WTC11 (cell line): ENCODE measurements around the gene ACTN1.

Experiments
- ARID4B ChIP-seq: sonication (generic); formaldehyde crosslinking; IDR thresholded peaks from 2 replicates; pipeline ENCODE4 v1.8.0; 2023; ENCODE audit warnings: missing genetic modification reagents, mild to moderate bottlenecking, borderline replicate concordance
- ATF2 ChIP-seq: sonication (generic); formaldehyde crosslinking; IDR thresholded peaks from 2 replicates; pipeline ENCODE4 v1.8.1; 2022; ENCODE audit warnings: low read depth, missing genetic modification reagents, borderline replicate concordance
- ATF6 ChIP-seq: sonication (generic); formaldehyde crosslinking; IDR thresholded peaks from 2 replicates; pipeline ENCODE4 v1.8.1; 2023; ENCODE audit warnings: mild to moderate bottlenecking, missing genetic modification reagents
- CTCF ChIP-seq: fragments of 200-600 bp; IDR thresholded peaks from 2 replicates; pipeline ENCODE4 v1.8.0; 2022; ENCODE audit warnings: antibody characterized with exemption
- ELF4 ChIP-seq: sonication (generic); formaldehyde crosslinking; IDR thresholded peaks from 2 replicates; pipeline ENCODE4 v1.8.1; 2022; ENCODE audit warnings: low read depth, mild to moderate bottlenecking, moderate library complexity, missing genetic modification reagents
- ESRRA ChIP-seq: sonication (generic); formaldehyde crosslinking; IDR thresholded peaks from 2 replicates; pipeline ENCODE4 v1.8.1; 2022; ENCODE audit warnings: mild to moderate bottlenecking, missing genetic modification reagents, borderline replicate concordance
- ETV6 ChIP-seq: sonication (generic); formaldehyde crosslinking; IDR thresholded peaks from 2 replicates; pipeline ENCODE4 v1.8.1; 2022; ENCODE audit warnings: mild to moderate bottlenecking, missing genetic modification reagents
- IRF1 ChIP-seq: sonication (generic); formaldehyde crosslinking; IDR thresholded peaks from 2 replicates; pipeline ENCODE4 v1.8.0; 2023; ENCODE audit warnings: missing genetic modification reagents
- NFYB ChIP-seq: sonication (generic); formaldehyde crosslinking; conservative IDR thresholded peaks from 2 replicates; pipeline ENCODE4 v1.8.0; 2022; ENCODE audit warnings: low read depth, missing genetic modification reagents
- SP1 ChIP-seq: sonication (generic); formaldehyde crosslinking; conservative IDR thresholded peaks from 2 replicates; pipeline ENCODE4 v1.8.1; 2022; ENCODE audit warnings: missing genetic modification reagents
- ZNF232 ChIP-seq: sonication (generic); formaldehyde crosslinking; IDR thresholded peaks from 2 replicates; pipeline ENCODE4 v1.8.0; 2022; ENCODE audit warnings: mild to moderate bottlenecking, missing genetic modification reagents
- TF ChIP-seq, protein P1 (sequence below): sonication (generic); formaldehyde crosslinking; IDR thresholded peaks from 2 replicates; pipeline ENCODE4 v1.8.1; 2023; ENCODE audit warnings: mild to moderate bottlenecking, missing genetic modification reagents, moderate library complexity

GRCh38 chr14:68932231-68932630 lies 46.9 kb downstream of the ACTN1 start:
- TF ChIP-seq CTCF (no peak), ETV6 (no peak), SP1 (CRISPR knock-in tag) (no peak), IRF1 (CRISPR knock-in tag) (no peak), ESRRA (no peak), ZNF232 (no peak), ATF2 (CRISPR knock-in tag) (no peak), ARID4B (CRISPR knock-in tag) (no peak), ATF6 (CRISPR knock-in tag) (no peak), NFYB (CRISPR knock-in tag) (no peak), ELF4 (CRISPR knock-in tag) (no peak)
- TF ChIP-seq, protein P1, sequence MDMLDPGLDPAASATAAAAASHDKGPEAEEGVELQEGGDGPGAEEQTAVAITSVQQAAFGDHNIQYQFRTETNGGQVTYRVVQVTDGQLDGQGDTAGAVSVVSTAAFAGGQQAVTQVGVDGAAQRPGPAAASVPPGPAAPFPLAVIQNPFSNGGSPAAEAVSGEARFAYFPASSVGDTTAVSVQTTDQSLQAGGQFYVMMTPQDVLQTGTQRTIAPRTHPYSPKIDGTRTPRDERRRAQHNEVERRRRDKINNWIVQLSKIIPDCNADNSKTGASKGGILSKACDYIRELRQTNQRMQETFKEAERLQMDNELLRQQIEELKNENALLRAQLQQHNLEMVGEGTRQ (CRISPR knock-in tag) = no peak
